Omental fat pad (tissue), 4 donors: ENCODE measurements around the gene ADAMTS20. TPM values are rescaled to one million over a fixed set of nuclear protein-coding genes. Genes with fewer than 3 reads are reported as not detected.

Experiments
- ATAC-seq: fragments of 150-250 bp; one replicate; pipeline ENCODE4 v1.9.1; 2016; ENCODE audit warnings: mild to moderate bottlenecking, moderate library complexity; ENCODE audit not compliant: low FRiP score
- DNase-seq: peaks from one replicate; pipeline ENCODE4 v3.0.0-alpha.2; 2019; ENCODE audit warnings: low spot score
- total RNA-seq, 4 donors: library from RNA; depleted of rRNA; stranded (reverse); fragments of >200 nt; gene quantifications; one replicate each; pipeline ENCODE4 v1.1.0, GENCODE V29; 2016
- TF ChIP-seq, protein P1 (sequence below), 3 donors: fragments of 450-650 bp; IDR thresholded peaks; one replicate each; pipeline ENCODE4 v1.5.1; 2016 to 2017; ENCODE audit warnings: antibody characterized with exemption in 3 of 3, mild to moderate bottlenecking in 3 of 3, moderate library complexity in 2 of 3

The ADAMTS20 gene
- total RNA-seq, 4 donors from 2014 or later: not detected

DNA sequence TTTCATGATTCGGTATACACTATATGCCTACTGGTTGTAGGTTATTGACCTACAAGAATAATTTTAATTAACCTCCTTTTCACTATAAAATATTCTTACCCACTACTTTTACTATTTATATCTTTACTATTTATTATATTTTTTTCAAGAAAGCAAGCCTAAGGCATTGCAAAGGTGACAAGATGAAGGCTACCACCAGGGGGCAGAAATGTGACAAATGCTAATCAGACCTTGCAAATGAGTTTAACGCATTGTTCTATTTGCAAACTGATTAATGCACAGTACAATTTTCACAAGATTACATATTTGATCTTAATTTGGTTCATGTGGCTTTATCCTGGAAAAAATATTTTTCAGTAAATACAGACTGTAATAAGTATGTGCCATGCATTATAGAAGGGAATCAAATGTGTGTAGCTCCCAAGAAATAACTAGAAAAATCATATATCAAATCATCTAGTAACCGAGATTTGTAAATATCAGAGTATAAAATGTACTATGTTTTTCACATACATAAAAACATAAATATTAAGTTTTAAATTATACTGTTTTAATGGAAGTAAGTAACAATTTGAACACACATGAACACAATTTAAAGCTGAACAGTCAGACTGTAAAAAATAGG, 107.0 kb downstream of the ADAMTS20 start:
- TF ChIP-seq, protein P1, sequence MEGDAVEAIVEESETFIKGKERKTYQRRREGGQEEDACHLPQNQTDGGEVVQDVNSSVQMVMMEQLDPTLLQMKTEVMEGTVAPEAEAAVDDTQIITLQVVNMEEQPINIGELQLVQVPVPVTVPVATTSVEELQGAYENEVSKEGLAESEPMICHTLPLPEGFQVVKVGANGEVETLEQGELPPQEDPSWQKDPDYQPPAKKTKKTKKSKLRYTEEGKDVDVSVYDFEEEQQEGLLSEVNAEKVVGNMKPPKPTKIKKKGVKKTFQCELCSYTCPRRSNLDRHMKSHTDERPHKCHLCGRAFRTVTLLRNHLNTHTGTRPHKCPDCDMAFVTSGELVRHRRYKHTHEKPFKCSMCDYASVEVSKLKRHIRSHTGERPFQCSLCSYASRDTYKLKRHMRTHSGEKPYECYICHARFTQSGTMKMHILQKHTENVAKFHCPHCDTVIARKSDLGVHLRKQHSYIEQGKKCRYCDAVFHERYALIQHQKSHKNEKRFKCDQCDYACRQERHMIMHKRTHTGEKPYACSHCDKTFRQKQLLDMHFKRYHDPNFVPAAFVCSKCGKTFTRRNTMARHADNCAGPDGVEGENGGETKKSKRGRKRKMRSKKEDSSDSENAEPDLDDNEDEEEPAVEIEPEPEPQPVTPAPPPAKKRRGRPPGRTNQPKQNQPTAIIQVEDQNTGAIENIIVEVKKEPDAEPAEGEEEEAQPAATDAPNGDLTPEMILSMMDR (IDR thresholded peaks at IDR 0.05): no peak
- DNase-seq: peak; percentile 47
- ATAC-seq: no peak

DNA sequence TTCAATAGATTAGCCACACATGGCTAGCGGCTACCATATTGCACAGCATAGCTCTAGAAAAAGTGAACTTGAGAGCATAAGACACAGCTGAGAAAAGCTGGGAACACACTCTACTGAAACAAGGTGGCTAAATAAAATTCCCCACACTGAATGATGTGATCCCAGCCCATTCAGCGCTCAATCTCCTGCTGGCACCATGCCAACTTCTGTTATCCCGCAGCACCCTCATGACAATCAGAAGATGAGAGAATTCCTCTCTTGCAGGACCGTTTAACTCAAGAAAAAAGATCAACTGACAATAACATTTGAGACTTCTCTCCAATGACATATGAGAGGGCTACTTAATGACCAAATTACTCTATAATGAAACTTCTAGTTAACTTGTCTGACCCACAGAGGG, 115.4 kb downstream of the ADAMTS20 start:
- DNase-seq (no peak), ATAC-seq (no peak)
- TF ChIP-seq, protein P1 (IDR thresholded peaks at IDR 0.05): no peak

DNA sequence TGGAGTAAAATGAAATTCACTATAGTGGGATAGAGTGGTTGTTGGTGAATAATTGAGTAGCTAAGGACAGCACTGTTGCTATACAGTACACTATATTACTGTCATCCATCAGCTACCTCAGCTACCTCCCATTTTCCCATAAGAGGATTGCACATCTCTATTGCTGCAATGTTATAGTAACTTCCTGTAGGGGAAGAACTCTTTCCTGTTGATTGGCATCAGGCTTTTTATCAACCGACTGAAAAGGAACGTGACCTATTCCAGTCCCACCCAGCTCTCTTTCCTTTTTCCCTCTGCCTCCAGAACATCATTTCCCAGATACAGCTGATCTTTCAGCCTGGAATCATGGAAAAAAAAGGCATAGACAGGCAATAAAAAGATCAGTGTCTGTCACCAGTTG, 117.4 kb downstream of the ADAMTS20 start:
- no peak for DNase-seq
- ATAC-seq: no peak
- TF ChIP-seq, protein P1 (IDR thresholded peaks at IDR 0.05): no peak

DNA sequence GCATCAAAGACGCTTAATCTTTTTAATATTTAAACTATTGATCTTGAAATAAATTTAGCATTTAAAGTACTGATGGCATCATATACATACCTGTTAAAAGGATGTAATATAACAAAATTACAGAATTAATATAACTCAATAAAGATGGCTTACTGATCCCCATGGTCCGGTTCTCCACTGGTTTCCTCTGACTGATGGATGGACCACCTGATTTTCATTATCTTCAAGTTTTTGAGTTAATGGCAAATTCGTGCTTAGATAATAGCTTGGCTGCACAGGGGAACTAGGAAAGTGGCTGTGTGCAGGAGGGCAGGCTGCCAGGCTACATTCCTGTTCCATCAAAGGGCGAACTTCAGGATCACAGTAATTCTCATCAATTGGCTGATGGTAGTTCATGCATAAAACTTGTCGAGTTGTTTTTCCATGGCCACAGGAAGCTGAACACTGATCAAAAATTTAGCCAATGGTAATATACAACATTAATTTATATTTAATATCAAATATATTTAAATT, 123.9 kb downstream of the ADAMTS20 start:
- DNase-seq: no peak
- ATAC-seq: no peak
- TF ChIP-seq, protein P1 (IDR thresholded peaks at IDR 0.05): no peak

DNA sequence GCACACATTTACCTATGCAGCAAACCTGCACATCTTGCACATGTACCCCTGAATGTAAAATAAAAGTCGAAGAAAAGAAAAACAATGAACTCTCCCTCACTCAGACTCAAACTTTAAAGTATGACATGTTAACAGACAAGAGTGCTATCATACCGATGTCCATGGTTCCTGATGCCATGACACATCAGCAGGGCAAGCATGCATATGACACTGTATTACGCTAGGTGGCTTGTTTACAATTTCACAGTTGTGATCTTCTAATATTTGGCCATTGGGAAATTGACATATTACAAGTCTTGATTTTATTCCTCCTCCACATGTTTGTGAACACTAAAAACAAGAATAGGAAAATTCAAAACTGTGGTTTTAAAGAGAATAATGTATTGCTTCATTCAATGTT, 126.6 kb downstream of the ADAMTS20 start:
- DNase-seq: no peak
- TF ChIP-seq, protein P1 (IDR thresholded peaks at IDR 0.05): no peak
- no peak for ATAC-seq

DNA sequence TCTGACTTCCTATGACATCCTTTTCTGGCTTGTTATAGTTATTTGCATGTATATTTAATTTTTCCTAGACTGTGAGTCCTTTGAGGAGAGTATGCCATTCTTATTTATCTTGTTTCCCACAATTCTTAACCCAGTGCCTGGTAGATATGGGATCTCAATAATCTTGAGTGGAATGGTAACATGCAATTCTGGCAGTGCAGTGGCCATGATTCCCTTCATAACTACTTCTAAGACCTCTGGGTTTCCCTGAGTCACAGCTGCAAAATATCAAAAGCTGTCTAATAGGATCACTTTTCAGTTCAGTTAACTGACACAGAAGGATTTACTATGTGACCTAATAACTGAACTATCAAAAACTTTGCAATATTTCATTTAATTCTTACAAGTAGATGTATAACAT, 135.0 kb downstream of the ADAMTS20 start:
- TF ChIP-seq, protein P1 (IDR thresholded peaks at IDR 0.05): no peak
- no peak for ATAC-seq
- DNase-seq: no peak
